AG09319 (cell line): ENCODE data around the gene CCSER1.

ENCODE experiments used
- DNase-seq: peaks from one replicate; pipeline ENCODE4 v3.0.0-alpha.2; 2010; ENCODE audit warnings: low read depth; ENCODE audit errors: extremely low read depth
- TF ChIP-seq, protein P1 (sequence below): IDR thresholded peaks from 2 replicates; pipeline ENCODE4 v1.5.1; 2011; ENCODE audit warnings: low read depth, mild to moderate bottlenecking, inconsistent platforms, low read length, moderate library complexity

The CCSER1 gene

DNA sequence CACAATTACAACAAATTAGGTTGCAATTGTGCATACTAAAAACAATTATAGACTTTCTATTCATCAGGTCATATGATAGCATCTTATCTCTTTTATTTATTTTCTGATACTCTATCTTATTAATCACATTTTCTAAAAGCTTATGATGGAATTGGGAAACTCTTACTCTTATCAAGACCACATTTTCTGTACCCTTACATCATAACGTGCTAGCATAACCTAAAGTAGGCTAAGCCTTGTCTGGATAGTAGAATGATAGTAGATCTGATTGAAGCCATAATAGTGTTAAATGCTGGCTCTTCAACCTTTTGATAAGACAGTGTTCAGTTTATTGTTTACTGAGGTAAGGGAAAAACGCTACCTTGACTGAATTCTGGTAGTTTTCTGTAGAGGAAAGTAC lies 294.0 kb downstream of the CCSER1 start:
- TF ChIP-seq, protein P1, sequence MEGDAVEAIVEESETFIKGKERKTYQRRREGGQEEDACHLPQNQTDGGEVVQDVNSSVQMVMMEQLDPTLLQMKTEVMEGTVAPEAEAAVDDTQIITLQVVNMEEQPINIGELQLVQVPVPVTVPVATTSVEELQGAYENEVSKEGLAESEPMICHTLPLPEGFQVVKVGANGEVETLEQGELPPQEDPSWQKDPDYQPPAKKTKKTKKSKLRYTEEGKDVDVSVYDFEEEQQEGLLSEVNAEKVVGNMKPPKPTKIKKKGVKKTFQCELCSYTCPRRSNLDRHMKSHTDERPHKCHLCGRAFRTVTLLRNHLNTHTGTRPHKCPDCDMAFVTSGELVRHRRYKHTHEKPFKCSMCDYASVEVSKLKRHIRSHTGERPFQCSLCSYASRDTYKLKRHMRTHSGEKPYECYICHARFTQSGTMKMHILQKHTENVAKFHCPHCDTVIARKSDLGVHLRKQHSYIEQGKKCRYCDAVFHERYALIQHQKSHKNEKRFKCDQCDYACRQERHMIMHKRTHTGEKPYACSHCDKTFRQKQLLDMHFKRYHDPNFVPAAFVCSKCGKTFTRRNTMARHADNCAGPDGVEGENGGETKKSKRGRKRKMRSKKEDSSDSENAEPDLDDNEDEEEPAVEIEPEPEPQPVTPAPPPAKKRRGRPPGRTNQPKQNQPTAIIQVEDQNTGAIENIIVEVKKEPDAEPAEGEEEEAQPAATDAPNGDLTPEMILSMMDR = no peak
- no peak for DNase-seq

DNA sequence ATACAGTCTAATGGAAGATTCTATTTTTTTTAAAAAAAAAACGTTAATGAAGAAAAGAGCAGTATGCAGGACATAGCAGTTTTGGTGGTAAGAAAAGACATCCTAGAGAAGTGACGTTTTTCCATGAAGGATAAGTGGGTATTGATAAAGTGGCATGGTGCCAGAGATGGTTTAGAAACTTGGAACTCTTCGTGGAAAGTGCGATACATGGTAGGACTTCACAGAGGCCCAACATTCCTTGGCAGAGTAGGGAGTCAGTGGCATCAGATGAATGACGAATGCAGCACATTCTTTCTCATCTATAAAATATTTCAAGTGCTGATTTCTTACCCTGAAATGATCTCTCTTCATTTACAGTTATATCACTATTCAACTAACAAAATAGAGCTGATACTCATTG lies 298.7 kb downstream of the CCSER1 start:
- TF ChIP-seq, protein P1 = no peak
- no peak for DNase-seq

DNA sequence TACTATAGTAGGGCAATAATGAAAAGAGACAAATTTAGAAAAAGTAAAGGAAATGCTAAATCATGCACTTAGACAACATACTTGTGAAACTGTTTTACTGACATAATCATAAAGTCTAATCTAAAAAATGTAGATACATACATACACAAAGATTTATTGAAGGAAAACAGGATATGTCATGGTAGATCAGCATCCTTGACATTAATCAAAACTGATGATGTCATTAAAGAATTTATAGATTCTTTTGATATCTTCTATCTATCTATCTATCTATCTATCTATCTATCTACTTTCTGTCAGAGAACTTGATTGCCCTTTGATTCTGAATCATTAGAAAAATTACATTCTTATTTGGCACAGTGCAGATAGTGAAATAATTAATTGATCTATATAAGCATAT lies 311.3 kb downstream of the CCSER1 start:
- DNase-seq = no peak
- TF ChIP-seq, protein P1 = no peak

DNA sequence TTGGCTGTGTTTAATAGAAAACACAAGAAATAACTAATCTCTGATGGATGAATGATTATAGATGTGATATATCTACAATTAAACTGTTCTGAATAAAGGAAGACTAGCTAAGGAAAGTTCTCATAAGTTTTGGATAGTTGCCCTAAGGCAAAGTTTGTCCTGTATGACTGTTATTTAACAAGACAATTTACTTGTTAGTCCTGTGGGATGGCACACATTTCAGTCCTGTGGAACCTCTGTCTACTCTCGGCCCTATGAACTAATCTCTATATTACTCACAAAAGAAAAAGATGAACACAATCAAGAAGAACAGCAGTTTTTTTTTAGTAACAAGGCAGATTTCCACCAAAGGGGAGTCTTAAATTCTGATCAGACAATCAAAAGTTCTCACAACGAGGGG lies 314.6 kb downstream of the CCSER1 start:
- TF ChIP-seq, protein P1 = no peak
- DNase-seq = no peak

DNA sequence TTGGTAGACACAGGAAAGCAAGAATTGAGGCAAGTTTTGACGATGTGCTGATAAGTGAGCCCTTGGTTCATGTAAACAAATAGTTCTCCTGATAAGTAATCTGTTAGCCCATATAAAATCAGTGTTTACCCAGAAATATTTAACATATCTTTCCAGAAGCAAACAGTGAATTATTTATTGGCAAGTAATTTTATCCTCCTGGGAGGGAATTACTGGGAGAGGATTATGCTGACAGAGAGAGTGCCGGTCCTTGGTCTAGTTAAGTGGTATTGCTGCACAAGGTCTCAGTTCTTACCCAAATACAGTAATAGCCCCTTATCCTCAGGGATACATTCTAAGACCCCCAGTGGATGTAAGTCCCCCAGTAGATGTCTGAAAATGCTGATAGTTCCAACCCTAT lies 315.4 kb downstream of the CCSER1 start:
- TF ChIP-seq, protein P1 = no peak
- DNase-seq = no peak

DNA sequence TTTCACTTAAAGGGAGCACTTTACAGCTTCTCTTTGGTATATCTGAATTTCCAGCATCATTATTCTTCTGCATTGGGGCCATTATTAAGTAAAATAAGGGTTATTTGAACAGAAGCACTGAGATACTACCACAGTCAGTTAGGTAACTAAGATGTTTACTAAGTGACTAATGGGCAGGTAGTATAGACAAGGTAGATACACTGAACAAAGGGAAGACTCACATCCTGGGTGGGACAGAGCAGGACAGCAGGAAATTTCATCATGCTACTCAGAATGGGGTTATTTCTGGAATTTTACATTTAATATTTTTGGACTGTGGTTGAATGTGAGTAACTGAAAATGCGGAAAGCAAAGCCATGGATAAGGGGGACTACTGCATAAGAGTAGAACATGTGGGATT lies 316.0 kb downstream of the CCSER1 start:
- DNase-seq = no peak

DNA sequence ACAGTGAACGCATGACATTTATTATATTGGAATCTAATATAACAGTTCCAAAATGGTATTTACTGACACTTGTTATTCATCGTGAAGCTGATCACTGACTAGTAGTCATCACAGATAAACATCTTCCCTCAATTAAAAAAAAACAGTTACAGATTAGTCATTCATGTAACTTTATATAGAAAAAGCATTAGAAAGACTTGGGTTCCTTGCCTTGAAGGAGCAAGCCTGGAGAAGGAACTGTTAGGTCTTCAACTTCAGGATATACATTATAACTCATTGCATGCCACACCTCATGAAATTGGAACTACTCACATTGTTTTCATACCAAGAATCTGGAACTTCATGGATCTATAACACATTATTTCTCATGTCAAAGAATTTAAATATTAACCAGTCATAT lies 317.7 kb downstream of the CCSER1 start:
- TF ChIP-seq, protein P1 = no peak
- no peak for DNase-seq

More for the DNA sequence above, 316.0 kb downstream of the CCSER1 start:
- TF ChIP-seq, protein P1 = no peak
